GM23338 (cell line): ENCODE measurements around the gene CLCF1. TPM values are rescaled to one million over a fixed set of nuclear protein-coding genes. Genes with fewer than 3 reads are reported as not detected.

Experiments used
- ATAC-seq: fragments of 200-7000 bp; cut with Tn5 transposase; 3 replicates; pipeline ENCODE4 v1.9.1; 2020
- DNase-seq: peaks from one replicate; pipeline ENCODE4 v3.0.0-alpha.2; 2015; ENCODE audit warnings: low spot score
- H2AFZ ChIP-seq: fragments of 200-600 bp; sonication (generic); 2 replicates; pipeline ENCODE4 v1.8.0; 2016; ENCODE audit warnings: antibody characterized with exemption, mild to moderate bottlenecking, moderate library complexity
- H3F3A ChIP-seq: fragments of 200-600 bp; sonication (generic); replicated peaks from 2 replicates; pipeline ENCODE4 v1.8.0; 2017; ENCODE audit warnings: antibody characterized with exemption, mixed run types, low read depth
- H3K27ac ChIP-seq: fragments of 200-600 bp; sonication (generic); 2 replicates; pipeline ENCODE4 v1.6.1; 2016; ENCODE audit warnings: low read depth
- H3K27me3 ChIP-seq: fragments of 200-600 bp; sonication (generic); 2 replicates; pipeline ENCODE4 v1.8.0; 2016; ENCODE audit warnings: mild to moderate bottlenecking, mixed run types, moderate library complexity; ENCODE audit not compliant: insufficient read depth
- H3K36me3 ChIP-seq: fragments of 200-600 bp; sonication (generic); 2 replicates; pipeline ENCODE4 v1.8.0; 2016; ENCODE audit warnings: mild to moderate bottlenecking; ENCODE audit not compliant: insufficient read depth
- H3K4me1 ChIP-seq: fragments of 200-600 bp; sonication (generic); 2 replicates; pipeline ENCODE4 v1.8.0; 2016; ENCODE audit warnings: mild to moderate bottlenecking, moderate library complexity; ENCODE audit not compliant: insufficient read depth
- H3K4me2 ChIP-seq: fragments of 200-600 bp; sonication (generic); 2 replicates; pipeline ENCODE4 v1.7.1; 2017; ENCODE audit warnings: mixed run types
- H3K4me3 ChIP-seq: fragments of 200-600 bp; sonication (generic); 2 replicates; pipeline ENCODE4 v1.6.1; 2016; ENCODE audit warnings: mixed run types
- H3K79me2 ChIP-seq: fragments of 200-600 bp; sonication (generic); replicated peaks from 2 replicates; pipeline ENCODE4 v1.8.0; 2017; ENCODE audit warnings: mild to moderate bottlenecking; ENCODE audit not compliant: insufficient read depth
- H3K9me2 ChIP-seq: fragments of 200-600 bp; sonication (generic); 2 replicates; pipeline ENCODE4 v1.8.0; 2017; ENCODE audit not compliant: insufficient read depth
- H4K20me1 ChIP-seq: fragments of 200-600 bp; sonication (generic); replicated peaks from 2 replicates; pipeline ENCODE4 v1.8.0; 2017; ENCODE audit warnings: mild to moderate bottlenecking; ENCODE audit not compliant: insufficient read depth
- H3K27ac Mint-ChIP-seq: 2 replicates; pipeline ENCODE4 v1.8.0; 2020; ENCODE audit warnings: inconsistent platforms, mild to moderate bottlenecking, moderate library complexity, mixed read lengths
- H3K27me3 Mint-ChIP-seq: 3 replicates; pipeline ENCODE4 v1.8.0; 2022; ENCODE audit warnings: low read depth, mild to moderate bottlenecking, moderate library complexity, mixed read lengths, inconsistent platforms; ENCODE audit not compliant: insufficient read depth, poor library complexity
- H3K36me3 Mint-ChIP-seq: 3 replicates; pipeline ENCODE4 v1.8.0; 2021; ENCODE audit warnings: low read depth, mild to moderate bottlenecking, inconsistent platforms, moderate library complexity, mixed read lengths
- H3K4me1 Mint-ChIP-seq: 3 replicates; pipeline ENCODE4 v1.8.0; 2020; ENCODE audit warnings: mild to moderate bottlenecking, inconsistent platforms, mixed read lengths
- H3K4me3 Mint-ChIP-seq: 3 replicates; pipeline ENCODE4 v1.8.0; 2021; ENCODE audit warnings: moderate library complexity, mild to moderate bottlenecking, inconsistent platforms, mixed read lengths
- H3K9me3 Mint-ChIP-seq: 3 replicates; pipeline ENCODE4 v1.8.0; 2020; ENCODE audit warnings: moderate library complexity, mild to moderate bottlenecking, inconsistent platforms, mixed read lengths
- CREB1 ChIP-seq: fragments of 250-450 bp; sonication (Bioruptor Pico); IDR thresholded peaks from 2 replicates; pipeline ENCODE4 v1.5.0; 2020; ENCODE audit warnings: low read depth, mild to moderate bottlenecking, moderate library complexity
- ETS1 ChIP-seq: IDR thresholded peaks from 2 replicates; pipeline ENCODE4 v1.6.1; 2016; ENCODE audit warnings: antibody characterized with exemption
- EZH2 ChIP-seq: fragments of 200-600 bp; sonication (generic); IDR thresholded peaks from one replicate; pipeline ENCODE4 v1.8.0; 2017; ENCODE audit warnings: antibody characterized with exemption, mild to moderate bottlenecking, low read depth; ENCODE audit not compliant: unreplicated experiment
- EZH2phosphoT487 ChIP-seq: fragments of 200-600 bp; sonication (generic); IDR thresholded peaks from one replicate; pipeline ENCODE4 v1.8.1; 2018; ENCODE audit warnings: antibody characterized with exemption; ENCODE audit not compliant: unreplicated experiment
- JUNB ChIP-seq: IDR thresholded peaks from one replicate; pipeline ENCODE4 v1.6.1; 2016; ENCODE audit warnings: antibody characterized with exemption; ENCODE audit not compliant: unreplicated experiment
- POLR2AphosphoS5 ChIP-seq: IDR thresholded peaks from 2 replicates; pipeline ENCODE4 v1.6.1; 2016; ENCODE audit warnings: antibody characterized with exemption, low read depth
- REST ChIP-seq: IDR thresholded peaks from one replicate; pipeline ENCODE4 v1.6.1; 2018; ENCODE audit warnings: antibody characterized with exemption; ENCODE audit not compliant: unreplicated experiment
- STAT1 ChIP-seq: IDR thresholded peaks from one replicate; pipeline ENCODE4 v1.6.1; 2016; ENCODE audit warnings: antibody characterized with exemption; ENCODE audit not compliant: unreplicated experiment
- ZNF114 ChIP-seq: fragments of 250-450 bp; sonication (Bioruptor Pico); IDR thresholded peaks from 2 replicates; pipeline ENCODE4 v1.5.0; 2020; ENCODE audit warnings: mild to moderate bottlenecking, moderate library complexity
- ZNF331 ChIP-seq: fragments of 250-450 bp; sonication (Bioruptor Pico); IDR thresholded peaks from 2 replicates; pipeline ENCODE4 v1.5.0; 2020; ENCODE audit warnings: low read depth, mild to moderate bottlenecking, moderate library complexity
- polyA plus RNA-seq: library from polyadenylated mRNA; unstranded; fragments of >200 nt; fragmentation: Nextera tagmentation; extraction: Ambion mirVana; gene quantifications from 2 replicates; pipeline ENCODE4 v1.2.1, GENCODE V29; 2016
- total RNA-seq: library from RNA; depleted of rRNA; stranded (reverse); fragments of >200 nt; shearing (Covaris generic); gene quantifications from 2 replicates; pipeline ENCODE4 v1.2.3, GENCODE V29; 2014

The CLCF1 gene
- total and polyA plus RNA-seq, 2 experiments from 2014 or later = 0.32 TPM; not detected in 1

- TF ChIP-seq REST (no peak), POLR2AphosphoS5 (no peak), CREB1 (no peak), JUNB (no peak), ETS1 (no peak), EZH2phosphoT487 (no peak), ZNF331 (CRISPR knock-in tag) (no peak), EZH2 (no peak), ZNF114 (CRISPR knock-in tag) (no peak)
These were observed 41.2 kb downstream of the CLCF1 start (continued) for GRCh38 chr11:67332081-67332691.

- H3K27me3 Mint-ChIP-seq = peaks cover 12% of the 10 kb centered on the region
- Histone ChIP-seq H3K9me2 (no peaks in the 10 kb centered on the region), H3K4me3 (no peak overlapping the region), H4K20me1 (no peaks in the 10 kb centered on the region), H3K4me1 (peaks cover under 1% of the 10 kb centered on the region; the same call in 1 of the 2 replicates), H3K4me2 (no peak overlapping the region), H3K27me3 (peaks cover 16% of the 10 kb centered on the region), H3F3A (peaks cover 6% of the 10 kb centered on the region; the same call in 1 of the 2 replicates), H3K27ac (no peak overlapping the region), H3K79me2 (no peaks in the 10 kb centered on the region), H2AFZ (no peak overlapping the region), H3K36me3 (no peaks in the 10 kb centered on the region)
- no peak overlapping the region for H3K4me3 Mint-ChIP-seq
- no peaks in the 10 kb centered on the region; the same call in 2 of the 3 replicates for H3K9me3 Mint-ChIP-seq
- no peaks in the 10 kb centered on the region; the same call in 2 of the 3 replicates for H3K36me3 Mint-ChIP-seq
- H3K27ac Mint-ChIP-seq = no peak overlapping the region
- DNase-seq (no peak), ATAC-seq (no peak)
- TF ChIP-seq STAT1 (no peak), REST (no peak)
- H3K4me1 Mint-ChIP-seq = peaks cover 7% of the 10 kb centered on the region
These were observed 49.9 kb downstream of the CLCF1 start for GRCh38 chr11:67323526-67323925.
